Type B pancreatic cell (in vitro differentiated cells): ENCODE data around the gene FHL2. TPM values are rescaled to one million over a fixed set of nuclear protein-coding genes. Genes with fewer than 3 reads are reported as not detected.

Source experiments
- DNase-seq: peaks from one replicate; pipeline ENCODE4 v3.0.0; 2021; ENCODE audit warnings: mixed read lengths; ENCODE audit not compliant: unreplicated experiment; ENCODE audit errors: extremely low spot score
- H3K27ac Mint-ChIP-seq: 2 replicates; pipeline ENCODE4 v1.8.0; 2021; ENCODE audit warnings: mild to moderate bottlenecking, mixed read lengths
- H3K27me3 Mint-ChIP-seq: 2 replicates; pipeline ENCODE4 v1.8.0; 2021; ENCODE audit warnings: mixed read lengths
- H3K36me3 Mint-ChIP-seq: 2 replicates; pipeline ENCODE4 v1.8.0; 2021; ENCODE audit warnings: mixed read lengths
- H3K4me1 Mint-ChIP-seq: one replicate; pipeline ENCODE4 v1.8.0; 2021; ENCODE audit warnings: mixed read lengths; ENCODE audit not compliant: unreplicated experiment
- H3K4me3 Mint-ChIP-seq: 2 replicates; pipeline ENCODE4 v1.8.0; 2021; ENCODE audit warnings: mild to moderate bottlenecking, mixed read lengths
- H3K9me3 Mint-ChIP-seq: 2 replicates; pipeline ENCODE4 v1.8.0; 2021; ENCODE audit warnings: mixed read lengths
- total RNA-seq: library from RNA; stranded (reverse); gene quantifications from 2 replicates; pipeline ENCODE4 v1.2.1, GENCODE V29; 2021; ENCODE audit warnings: low replicate concordance
- TF ChIP-seq, protein P1 (sequence below): fragments of 200-600 bp; sonication (generic); conservative IDR thresholded peaks from 2 replicates; pipeline ENCODE4 v1.5.0; 2021; ENCODE audit warnings: antibody characterized with exemption, mild to moderate bottlenecking

Gene FHL2
- total RNA-seq, 1 donor from 2014 or later, result 21.9 TPM

DNA sequence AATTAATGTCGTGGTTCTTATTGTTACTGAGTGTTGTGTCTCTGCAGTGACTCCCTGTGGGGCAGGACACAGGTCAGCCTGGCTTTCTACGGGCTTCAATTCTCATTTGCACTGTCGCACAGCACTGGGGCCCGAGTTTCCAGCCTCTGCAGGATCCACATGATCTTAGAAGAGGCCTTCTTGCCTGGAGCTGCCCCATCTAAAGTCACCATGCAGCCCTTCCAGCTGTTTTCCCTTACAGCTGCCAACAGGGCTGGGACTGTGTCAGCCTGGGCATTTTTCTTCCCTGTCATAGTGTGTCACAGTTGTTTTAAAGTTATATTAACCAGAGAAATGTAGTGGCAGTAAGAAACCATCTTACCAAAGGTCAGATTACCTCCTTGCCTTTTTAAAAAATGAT lies 27.0 kb downstream of the FHL2 start:
- H3K36me3 Mint-ChIP-seq, result peaks cover 42% of the 10 kb centered on the region
- peaks cover 42% of the 10 kb centered on the region for H3K4me1 Mint-ChIP-seq
- no peak overlapping the region for H3K27ac Mint-ChIP-seq
- TF ChIP-seq, protein P1, sequence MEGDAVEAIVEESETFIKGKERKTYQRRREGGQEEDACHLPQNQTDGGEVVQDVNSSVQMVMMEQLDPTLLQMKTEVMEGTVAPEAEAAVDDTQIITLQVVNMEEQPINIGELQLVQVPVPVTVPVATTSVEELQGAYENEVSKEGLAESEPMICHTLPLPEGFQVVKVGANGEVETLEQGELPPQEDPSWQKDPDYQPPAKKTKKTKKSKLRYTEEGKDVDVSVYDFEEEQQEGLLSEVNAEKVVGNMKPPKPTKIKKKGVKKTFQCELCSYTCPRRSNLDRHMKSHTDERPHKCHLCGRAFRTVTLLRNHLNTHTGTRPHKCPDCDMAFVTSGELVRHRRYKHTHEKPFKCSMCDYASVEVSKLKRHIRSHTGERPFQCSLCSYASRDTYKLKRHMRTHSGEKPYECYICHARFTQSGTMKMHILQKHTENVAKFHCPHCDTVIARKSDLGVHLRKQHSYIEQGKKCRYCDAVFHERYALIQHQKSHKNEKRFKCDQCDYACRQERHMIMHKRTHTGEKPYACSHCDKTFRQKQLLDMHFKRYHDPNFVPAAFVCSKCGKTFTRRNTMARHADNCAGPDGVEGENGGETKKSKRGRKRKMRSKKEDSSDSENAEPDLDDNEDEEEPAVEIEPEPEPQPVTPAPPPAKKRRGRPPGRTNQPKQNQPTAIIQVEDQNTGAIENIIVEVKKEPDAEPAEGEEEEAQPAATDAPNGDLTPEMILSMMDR, result no peak
- H3K27me3 Mint-ChIP-seq, result no peaks in the 10 kb centered on the region
- no peak for DNase-seq
- no peaks in the 10 kb centered on the region for H3K9me3 Mint-ChIP-seq
- no peak overlapping the region for H3K4me3 Mint-ChIP-seq

DNA sequence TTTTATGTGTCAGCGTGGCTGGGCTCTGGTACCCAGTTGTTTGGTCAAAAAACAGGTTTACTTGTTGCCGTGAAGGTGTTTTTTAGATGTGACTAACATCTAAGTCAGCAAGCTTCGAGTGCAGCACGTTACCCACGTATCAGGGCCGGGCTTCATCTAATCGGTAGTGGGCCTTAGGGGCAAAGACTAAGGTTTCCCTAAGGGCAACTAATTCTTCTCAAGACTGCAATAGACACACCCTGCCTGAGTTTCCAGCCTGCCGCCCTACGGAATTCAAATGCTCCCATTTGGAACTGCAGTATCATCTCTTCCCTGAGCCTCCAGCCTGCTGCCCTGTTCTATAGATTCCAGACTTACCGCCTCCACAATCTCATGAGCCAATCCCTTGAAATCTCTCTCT lies 27.7 kb downstream of the FHL2 start:
- H3K4me1 Mint-ChIP-seq, result peaks cover 38% of the 10 kb centered on the region
- no peaks in the 10 kb centered on the region for H3K27me3 Mint-ChIP-seq
- H3K27ac Mint-ChIP-seq, result no peak overlapping the region
- peaks cover 37% of the 10 kb centered on the region for H3K36me3 Mint-ChIP-seq
- H3K9me3 Mint-ChIP-seq, result no peaks in the 10 kb centered on the region
- H3K4me3 Mint-ChIP-seq, result no peak overlapping the region
- no peak for DNase-seq
- TF ChIP-seq, protein P1, result no peak

DNA sequence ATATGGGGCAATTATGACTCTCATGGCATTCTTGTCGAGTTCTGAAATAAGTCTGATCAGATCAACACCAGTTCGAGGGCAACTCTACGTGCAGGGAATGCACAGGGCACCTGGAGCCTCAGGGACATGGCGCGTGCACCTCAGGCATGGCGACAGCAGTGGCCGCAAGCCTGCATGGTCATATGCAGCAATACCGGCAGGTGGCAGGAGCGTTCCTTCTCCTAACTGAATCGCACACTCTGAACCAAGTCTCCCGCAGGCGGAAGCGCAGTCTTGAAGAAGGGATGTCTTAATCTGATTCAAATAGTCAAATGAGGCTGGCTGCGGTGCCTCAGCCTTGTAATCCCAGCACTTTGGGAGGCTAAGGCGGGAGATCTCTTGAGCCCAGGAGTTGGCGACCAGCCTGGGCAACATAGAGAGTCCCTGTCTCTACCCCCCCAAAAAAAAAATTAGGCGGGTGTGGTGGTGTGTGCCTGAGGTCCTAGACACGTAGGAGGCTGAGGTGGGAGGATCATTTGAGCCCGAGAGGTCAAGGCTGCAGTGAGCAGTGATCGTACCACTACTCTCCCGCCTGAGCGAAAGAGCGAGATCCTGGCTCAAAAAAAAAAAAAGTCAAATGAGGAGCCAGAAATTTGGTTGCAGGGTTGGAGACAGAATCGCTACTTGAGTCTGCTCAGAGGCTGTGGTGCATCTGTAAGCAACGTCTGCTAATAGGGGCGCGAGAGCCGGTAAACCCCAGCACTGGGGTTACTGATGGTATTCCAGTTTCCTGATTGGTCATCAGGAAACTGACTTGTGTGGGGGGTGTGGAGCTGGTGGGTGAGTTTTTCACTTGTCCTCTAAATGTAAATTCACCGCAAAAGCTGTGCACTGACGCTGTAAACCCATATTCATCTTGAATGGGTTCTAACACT lies 28.8 kb downstream of the FHL2 start:
- Mint-ChIP-seq H3K36me3 (peaks cover 38% of the 10 kb centered on the region), H3K27me3 (no peaks in the 10 kb centered on the region), H3K4me3 (peak overlapping the region; percentile 2), H3K27ac (no peak overlapping the region), H3K4me1 (peaks cover 31% of the 10 kb centered on the region), H3K9me3 (no peaks in the 10 kb centered on the region)
- TF ChIP-seq, protein P1, result peak; percentile 95
- peak; percentile 87 for DNase-seq

DNA sequence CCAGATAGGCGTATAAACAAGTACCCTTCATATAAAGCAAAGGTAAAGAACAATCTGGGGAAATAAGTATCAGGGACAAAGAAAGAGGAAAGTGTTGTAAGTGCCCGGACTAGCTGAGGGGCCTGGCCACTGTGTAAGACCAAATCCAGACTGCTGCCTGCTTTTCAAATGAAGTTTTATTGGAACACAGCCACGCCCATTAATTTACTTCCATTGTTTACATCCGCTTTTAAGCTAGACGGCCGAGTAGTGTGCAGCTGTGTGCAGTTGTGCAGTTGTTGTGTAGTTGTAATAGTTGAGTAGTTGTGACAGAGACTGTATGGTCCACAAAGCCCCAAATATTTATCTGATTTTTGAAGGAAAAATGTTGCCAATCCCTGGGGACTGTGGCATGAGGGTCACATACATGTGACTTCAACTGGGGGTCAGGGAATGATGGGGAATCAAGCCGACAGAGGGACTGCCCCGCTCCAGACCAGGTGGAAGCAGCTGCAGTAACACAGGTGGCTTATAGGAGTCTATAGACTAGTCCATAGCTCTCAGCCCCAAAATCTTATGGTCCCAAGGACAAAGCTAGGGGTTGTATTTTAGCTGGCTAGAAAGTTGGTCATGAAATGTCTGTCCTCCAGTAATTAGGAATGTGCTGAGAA lies 30.0 kb downstream of the FHL2 start:
- Mint-ChIP-seq H3K4me1 (peaks cover 20% of the 10 kb centered on the region), H3K4me3 (no peak overlapping the region), H3K9me3 (no peaks in the 10 kb centered on the region), H3K27ac (no peak overlapping the region), H3K36me3 (peaks cover 30% of the 10 kb centered on the region), H3K27me3 (no peaks in the 10 kb centered on the region)
- TF ChIP-seq, protein P1, result no peak
- DNase-seq, result no peak

DNA sequence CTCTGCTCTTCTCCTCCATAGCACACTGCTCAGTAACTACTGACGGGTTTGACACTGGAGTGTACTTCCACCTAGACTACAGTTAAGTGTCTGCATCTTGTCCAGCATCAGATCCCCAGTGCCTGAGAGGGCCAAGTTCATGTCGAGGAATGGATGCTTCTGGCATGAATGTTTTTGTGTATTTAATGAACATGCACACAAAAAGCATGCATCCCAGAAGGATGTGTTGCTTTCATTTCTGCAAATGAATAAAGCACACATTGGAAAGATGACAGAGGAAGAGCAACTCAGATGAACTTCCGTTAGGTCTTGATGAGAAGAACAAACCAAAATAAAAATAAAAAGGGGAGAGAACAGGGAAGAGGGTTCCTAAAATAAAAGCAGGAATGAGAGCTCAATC lies 33.6 kb downstream of the FHL2 start:
- H3K27ac Mint-ChIP-seq, result no peak overlapping the region
- TF ChIP-seq, protein P1, result no peak
- H3K4me1 Mint-ChIP-seq, result peaks cover 7% of the 10 kb centered on the region
- peaks cover 31% of the 10 kb centered on the region for H3K36me3 Mint-ChIP-seq
- H3K4me3 Mint-ChIP-seq, result no peak overlapping the region
- DNase-seq, result no peak
- no peaks in the 10 kb centered on the region for H3K27me3 Mint-ChIP-seq
- H3K9me3 Mint-ChIP-seq, result no peaks in the 10 kb centered on the region
